Measurements from ENCODE around the gene CST3.

The CST3 gene

DNA sequence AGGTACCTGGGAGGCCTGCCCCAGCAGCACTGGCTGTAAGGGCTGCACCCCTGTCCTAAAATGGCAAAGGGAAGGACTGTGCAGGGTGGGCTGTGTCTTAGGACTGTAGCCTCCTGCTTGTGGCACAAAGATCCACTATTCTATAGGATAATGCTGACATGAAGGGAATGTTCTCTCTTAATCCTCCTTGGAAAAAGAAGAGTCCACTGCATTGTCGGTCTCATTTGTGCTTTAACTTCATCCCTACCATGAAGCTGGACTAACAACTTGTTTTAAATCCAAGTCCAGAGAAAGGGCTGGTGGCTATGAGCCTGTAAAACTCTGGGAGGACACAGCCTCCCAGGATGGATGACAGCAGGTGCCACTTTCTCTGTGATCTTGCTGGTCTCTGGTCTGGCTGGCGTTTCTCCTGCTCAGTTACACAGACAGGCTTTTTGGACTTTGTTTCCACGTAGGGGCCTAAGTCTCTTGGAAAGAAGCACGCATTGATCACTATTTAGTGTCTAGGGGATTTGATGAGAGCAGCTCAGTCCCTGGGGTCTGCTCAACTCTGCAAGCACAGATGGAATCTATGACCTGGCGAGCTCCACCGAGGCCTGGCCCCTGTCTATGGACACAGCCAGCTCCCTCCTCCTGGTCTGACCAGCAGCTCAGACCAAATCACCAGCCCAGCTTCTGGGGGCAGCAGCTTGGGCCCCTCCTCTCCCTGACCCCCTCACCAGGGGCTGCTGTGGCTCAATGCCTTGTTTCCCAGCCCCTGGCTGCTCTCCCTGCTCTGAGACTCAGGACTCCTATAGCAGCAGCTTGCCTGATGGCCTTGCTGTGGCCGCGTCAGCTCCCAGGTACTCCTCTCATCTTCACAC lies 4.8 kb downstream of the CST3 start:
- POLR2A ChIA-PET, result no interaction called here

DNA sequence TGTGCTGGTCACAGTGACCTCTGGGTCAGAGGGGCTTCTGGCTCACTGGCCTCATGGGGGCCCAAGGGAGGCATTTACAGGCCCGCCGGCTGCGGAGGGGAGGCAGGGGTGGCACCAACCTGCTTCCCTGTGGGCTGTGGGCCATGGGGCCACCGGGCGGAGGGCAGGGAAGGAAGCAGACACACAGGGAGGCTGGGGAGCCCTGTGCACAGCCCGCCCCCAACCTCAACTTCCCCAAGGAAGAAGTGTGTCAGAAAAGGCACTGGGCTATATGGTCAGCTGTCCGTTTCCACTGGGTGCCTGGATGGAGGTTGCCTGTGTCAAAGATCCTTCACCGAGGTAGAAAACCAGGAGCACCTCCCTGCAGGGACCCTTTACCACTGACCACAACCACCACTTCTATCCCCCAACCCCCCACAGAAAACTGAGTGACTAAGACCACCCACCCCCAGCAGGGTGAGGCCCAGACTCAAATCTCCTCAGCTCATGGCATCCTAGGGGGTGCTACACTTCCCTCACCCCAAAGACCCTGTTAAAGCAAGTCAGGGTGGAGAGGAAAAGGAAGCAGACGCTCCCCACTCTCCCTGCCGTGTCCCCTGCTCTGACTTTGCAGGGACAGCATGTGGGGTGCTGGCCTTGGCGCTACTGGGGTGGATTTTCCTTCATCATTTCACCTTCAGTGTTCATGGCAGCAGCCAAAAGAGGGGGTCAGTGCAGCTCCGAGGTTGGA lies 5.6 kb downstream of the CST3 start:
- Histone ChIP-seq H3K36me3 (ENCODE audit: control insufficient read depth in 2 of 2, insufficient read depth in 1 of 2, low read length in 2 of 2) (peaks cover 0 to 37% of the 10 kb centered on the region in 2 experiments; a peak in 1 of 3 replicates), H3K4me3 (ENCODE audit: low read depth, low read length) (no peak overlapping the region), H3K9me3 (ENCODE audit: control insufficient read depth, insufficient read depth, low read depth, low read length) (no peaks in the 10 kb centered on the region), H3K4me1 (ENCODE audit: control insufficient read depth, insufficient read depth, low read length) (peaks cover 2% of the 10 kb centered on the region; the same call in 1 of the 2 replicates), H3K27ac (ENCODE audit: extremely low read depth, low read depth, low read length) (no peak overlapping the region)
- POLR2A ChIA-PET, result no interaction called here
- CTCF ChIA-PET, result no interaction called here
- TF ChIP-seq ZBTB17 (tag by site-specific recombination; IDR thresholded peaks at IDR 0.05) (no peak), ZNF843 (tag by site-specific recombination; IDR thresholded peaks at IDR 0.05) (no peak), ZBTB7A (tag by site-specific recombination; IDR thresholded peaks at IDR 0.05; ENCODE audit: low read depth) (no peak), ZNF433 (tag by site-specific recombination; IDR thresholded peaks at IDR 0.05; ENCODE audit: low read depth) (no peak), ZNF366 (tag by site-specific recombination; conservative IDR thresholded peaks at IDR 0.05) (no peak), ZFP41 (tag by site-specific recombination; IDR thresholded peaks at IDR 0.05; ENCODE audit: borderline replicate concordance) (no peak)
- TF ChIP-seq, protein P1, sequence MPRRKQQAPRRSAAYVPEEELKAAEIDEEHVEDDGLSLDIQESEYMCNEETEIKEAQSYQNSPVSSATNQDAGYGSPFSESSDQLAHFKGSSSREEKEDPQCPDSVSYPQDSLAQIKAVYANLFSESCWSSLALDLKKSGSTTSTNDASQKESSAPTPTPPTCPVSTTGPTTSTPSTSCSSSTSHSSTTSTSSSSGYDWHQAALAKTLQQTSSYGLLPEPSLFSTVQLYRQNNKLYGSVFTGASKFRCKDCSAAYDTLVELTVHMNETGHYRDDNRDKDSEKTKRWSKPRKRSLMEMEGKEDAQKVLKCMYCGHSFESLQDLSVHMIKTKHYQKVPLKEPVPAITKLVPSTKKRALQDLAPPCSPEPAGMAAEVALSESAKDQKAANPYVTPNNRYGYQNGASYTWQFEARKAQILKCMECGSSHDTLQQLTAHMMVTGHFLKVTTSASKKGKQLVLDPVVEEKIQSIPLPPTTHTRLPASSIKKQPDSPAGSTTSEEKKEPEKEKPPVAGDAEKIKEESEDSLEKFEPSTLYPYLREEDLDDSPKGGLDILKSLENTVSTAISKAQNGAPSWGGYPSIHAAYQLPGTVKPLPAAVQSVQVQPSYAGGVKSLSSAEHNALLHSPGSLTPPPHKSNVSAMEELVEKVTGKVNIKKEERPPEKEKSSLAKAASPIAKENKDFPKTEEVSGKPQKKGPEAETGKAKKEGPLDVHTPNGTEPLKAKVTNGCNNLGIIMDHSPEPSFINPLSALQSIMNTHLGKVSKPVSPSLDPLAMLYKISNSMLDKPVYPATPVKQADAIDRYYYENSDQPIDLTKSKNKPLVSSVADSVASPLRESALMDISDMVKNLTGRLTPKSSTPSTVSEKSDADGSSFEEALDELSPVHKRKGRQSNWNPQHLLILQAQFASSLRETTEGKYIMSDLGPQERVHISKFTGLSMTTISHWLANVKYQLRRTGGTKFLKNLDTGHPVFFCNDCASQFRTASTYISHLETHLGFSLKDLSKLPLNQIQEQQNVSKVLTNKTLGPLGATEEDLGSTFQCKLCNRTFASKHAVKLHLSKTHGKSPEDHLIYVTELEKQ (tag by site-specific recombination; IDR thresholded peaks at IDR 0.05; ENCODE audit: borderline replicate concordance), result no peak

More for the DNA sequence above, 4.8 kb downstream of the CST3 start:
- CTCF ChIA-PET, result no interaction called here
- H3K4me3 ChIP-seq (ENCODE audit: low read depth, low read length), result no peak overlapping the region
- peaks cover 2% of the 10 kb centered on the region; the same call in 1 of the 2 replicates for H3K4me1 ChIP-seq (ENCODE audit: control insufficient read depth, insufficient read depth, low read length)
- H3K27ac ChIP-seq (ENCODE audit: extremely low read depth, low read depth, low read length), result no peak overlapping the region
- peaks cover 0 to 37% of the 10 kb centered on the region in 2 experiments; a peak in 1 of 3 replicates for H3K36me3 ChIP-seq (ENCODE audit: control insufficient read depth in 2 of 2, insufficient read depth in 1 of 2, low read length in 2 of 2)
- no peaks in the 10 kb centered on the region for H3K9me3 ChIP-seq (ENCODE audit: control insufficient read depth, insufficient read depth, low read depth, low read length)
- TF ChIP-seq, protein P2, sequence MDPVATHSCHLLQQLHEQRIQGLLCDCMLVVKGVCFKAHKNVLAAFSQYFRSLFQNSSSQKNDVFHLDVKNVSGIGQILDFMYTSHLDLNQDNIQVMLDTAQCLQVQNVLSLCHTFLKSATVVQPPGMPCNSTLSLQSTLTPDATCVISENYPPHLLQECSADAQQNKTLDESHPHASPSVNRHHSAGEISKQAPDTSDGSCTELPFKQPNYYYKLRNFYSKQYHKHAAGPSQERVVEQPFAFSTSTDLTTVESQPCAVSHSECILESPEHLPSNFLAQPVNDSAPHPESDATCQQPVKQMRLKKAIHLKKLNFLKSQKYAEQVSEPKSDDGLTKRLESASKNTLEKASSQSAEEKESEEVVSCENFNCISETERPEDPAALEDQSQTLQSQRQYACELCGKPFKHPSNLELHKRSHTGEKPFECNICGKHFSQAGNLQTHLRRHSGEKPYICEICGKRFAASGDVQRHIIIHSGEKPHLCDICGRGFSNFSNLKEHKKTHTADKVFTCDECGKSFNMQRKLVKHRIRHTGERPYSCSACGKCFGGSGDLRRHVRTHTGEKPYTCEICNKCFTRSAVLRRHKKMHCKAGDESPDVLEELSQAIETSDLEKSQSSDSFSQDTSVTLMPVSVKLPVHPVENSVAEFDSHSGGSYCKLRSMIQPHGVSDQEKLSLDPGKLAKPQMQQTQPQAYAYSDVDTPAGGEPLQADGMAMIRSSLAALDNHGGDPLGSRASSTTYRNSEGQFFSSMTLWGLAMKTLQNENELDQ (tag by site-specific recombination; IDR thresholded peaks at IDR 0.05; ENCODE audit: low read depth), result no peak
- TF ChIP-seq ZNF140 (tag by site-specific recombination; IDR thresholded peaks at IDR 0.05) (no peak), OVOL3 (tag by site-specific recombination; IDR thresholded peaks at IDR 0.05) (no peak), ZNF544 (tag by site-specific recombination; IDR thresholded peaks at IDR 0.05) (no peak), ZNF658 (tag by site-specific recombination; IDR thresholded peaks at IDR 0.05) (no peak), ZNF561 (tag by site-specific recombination; IDR thresholded peaks at IDR 0.05; ENCODE audit: borderline replicate concordance) (no peak), ZBTB20 (tag by site-specific recombination; IDR thresholded peaks at IDR 0.05) (no peak), GFI1B (tag by site-specific recombination; IDR thresholded peaks at IDR 0.05) (no peak), ZNF560 (tag by site-specific recombination; IDR thresholded peaks at IDR 0.05; ENCODE audit: borderline replicate concordance) (no peak), ZNF623 (tag by site-specific recombination; IDR thresholded peaks at IDR 0.05) (no peak)
- TF ChIP-seq, protein P3, sequence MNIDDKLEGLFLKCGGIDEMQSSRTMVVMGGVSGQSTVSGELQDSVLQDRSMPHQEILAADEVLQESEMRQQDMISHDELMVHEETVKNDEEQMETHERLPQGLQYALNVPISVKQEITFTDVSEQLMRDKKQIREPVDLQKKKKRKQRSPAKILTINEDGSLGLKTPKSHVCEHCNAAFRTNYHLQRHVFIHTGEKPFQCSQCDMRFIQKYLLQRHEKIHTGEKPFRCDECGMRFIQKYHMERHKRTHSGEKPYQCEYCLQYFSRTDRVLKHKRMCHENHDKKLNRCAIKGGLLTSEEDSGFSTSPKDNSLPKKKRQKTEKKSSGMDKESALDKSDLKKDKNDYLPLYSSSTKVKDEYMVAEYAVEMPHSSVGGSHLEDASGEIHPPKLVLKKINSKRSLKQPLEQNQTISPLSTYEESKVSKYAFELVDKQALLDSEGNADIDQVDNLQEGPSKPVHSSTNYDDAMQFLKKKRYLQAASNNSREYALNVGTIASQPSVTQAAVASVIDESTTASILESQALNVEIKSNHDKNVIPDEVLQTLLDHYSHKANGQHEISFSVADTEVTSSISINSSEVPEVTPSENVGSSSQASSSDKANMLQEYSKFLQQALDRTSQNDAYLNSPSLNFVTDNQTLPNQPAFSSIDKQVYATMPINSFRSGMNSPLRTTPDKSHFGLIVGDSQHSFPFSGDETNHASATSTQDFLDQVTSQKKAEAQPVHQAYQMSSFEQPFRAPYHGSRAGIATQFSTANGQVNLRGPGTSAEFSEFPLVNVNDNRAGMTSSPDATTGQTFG (tag by site-specific recombination; IDR thresholded peaks at IDR 0.05; ENCODE audit: borderline replicate concordance), result no peak
